K562 (cell line): ENCODE data around the gene CCDC88C. TPM values are rescaled to one million over a fixed set of nuclear protein-coding genes. Genes with fewer than 3 reads are reported as not detected.

Experiments used
- CC2D1A ChIP-seq: fragments of 450-650 bp; IDR thresholded peaks from 2 replicates; pipeline ENCODE4 v1.6.1; 2017; ENCODE audit warnings: mild to moderate bottlenecking
- DIDO1 ChIP-seq: fragments of 450-650 bp; IDR thresholded peaks from 2 replicates; pipeline ENCODE4 v1.6.1; 2016; ENCODE audit warnings: low read depth, missing biosample characterization, missing genetic modification characterization
- NR1H2 ChIP-seq: sonication (generic); formaldehyde crosslinking; IDR thresholded peaks from 2 replicates; pipeline ENCODE4 v1.4.0; 2020; ENCODE audit warnings: mild to moderate bottlenecking, missing genetic modification reagents
- RAD51 ChIP-seq: fragments of 450-650 bp; IDR thresholded peaks from 2 replicates; pipeline ENCODE4 v1.7.1; 2016; ENCODE audit warnings: low read depth, mild to moderate bottlenecking, borderline replicate concordance
- SMC3 ChIP-seq: conservative IDR thresholded peaks from 2 replicates; pipeline ENCODE4 v1.6.1; 2011; ENCODE audit warnings: low read depth, low read length, improper control_type of control experiment; ENCODE audit not compliant: insufficient read depth
- STAT5B ChIP-seq: fragments of 250-450 bp; sonication (Bioruptor Pico); IDR thresholded peaks from 2 replicates; pipeline ENCODE4 v1.8.0; 2021; ENCODE audit warnings: mild to moderate bottlenecking, inconsistent platforms
- ZNF644 ChIP-seq: fragments of 200-800 bp; sonication (Bioruptor generic); IDR thresholded peaks from 2 replicates; pipeline ENCODE4 v1.6.1; 2016; ENCODE audit warnings: low read depth, missing genetic modification characterization, missing compliant biosample characterization
- polyA plus RNA-seq, 8 experiments: library from polyadenylated mRNA; depleted of rRNA in 4 of 8; stranded (reverse) in 5 of 8; unstranded in 3 of 8; fragments of >200 nt; fragmentation: Nextera tagmentation in 2 of 8; fragmentation: Illumina TruSeq in 1 of 8; extraction: Ambion mirVana in 2 of 8; extraction: Trizol in 1 of 8; gene quantifications; 2 replicates each; pipeline versions ENCODE4 v1.2.1 to v1.2.3, GENCODE V29; 2011 to 2014; ENCODE audit warnings: inconsistent platforms in 1 of 8, missing spikeins in 1 of 8
- total RNA-seq, 7 experiments: library from RNA; depleted of rRNA in 6 of 7; stranded (reverse); fragments of >200 nt in 6 of 7; fragmentation: Illumina TruSeq in 2 of 7; extraction: Trizol in 2 of 7; gene quantifications; 2 replicates each; pipeline versions ENCODE4 v1.2.1 to v1.2.3, GENCODE V29; 2011 to 2021; ENCODE audit warnings: low replicate concordance in 1 of 7
- TF ChIP-seq, protein P1 (sequence below): fragments of 150-350 bp; conservative IDR thresholded peaks from 2 replicates; pipeline ENCODE4 v1.6.1; 2014; ENCODE audit warnings: low read length
- TF ChIP-seq, protein P2 (sequence below): fragments of 200-400 bp; formaldehyde crosslinking; IDR thresholded peaks from 2 replicates; pipeline ENCODE4 v1.6.1; 2017; ENCODE audit warnings: mild to moderate bottlenecking, low read depth, low read length, moderate library complexity
- TF ChIP-seq, protein P3 (sequence below): conservative IDR thresholded peaks from 2 replicates; pipeline ENCODE4 v1.6.1; 2011; ENCODE audit warnings: low read depth, mild to moderate bottlenecking, low read length; ENCODE audit not compliant: control insufficient read depth

Gene CCDC88C
- total and polyA plus RNA-seq, 9 of the 15 experiments (the other 6 are each of a cell fraction or from before 2014, with no cell fraction given) = 0.62 to 22.5 (median 10.7) TPM

DNA sequence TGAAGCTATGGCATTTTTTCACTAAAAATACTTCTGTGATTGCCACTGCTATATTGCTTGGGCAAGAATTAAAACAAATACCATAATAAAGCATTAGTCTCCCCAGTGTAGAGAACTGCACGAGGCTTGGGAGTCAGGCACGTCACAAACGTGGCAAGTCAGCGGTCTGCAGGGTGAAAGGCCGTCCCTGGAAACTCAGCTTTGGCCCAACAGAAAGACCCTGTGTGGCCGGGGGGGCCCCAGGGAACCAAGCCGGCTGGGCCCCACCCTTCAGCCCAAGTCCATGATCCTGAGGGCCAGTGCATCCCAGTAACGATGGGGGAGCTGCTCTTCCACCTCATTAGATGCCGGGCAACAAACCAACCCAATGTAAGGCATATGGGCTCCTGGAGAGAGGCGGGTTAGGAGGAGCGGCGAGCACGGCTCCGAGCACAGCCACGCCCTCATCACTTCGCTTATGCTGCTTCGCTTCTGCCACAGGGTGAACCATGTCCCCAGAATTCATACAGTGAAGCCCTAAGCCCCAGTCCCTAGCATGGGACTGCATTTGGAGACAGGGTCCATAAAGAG, 122.3 kb downstream of the CCDC88C start (continued):
- TF ChIP-seq STAT5B (CRISPR knock-in tag) = no peak
- TF ChIP-seq NR1H2 (CRISPR knock-in tag) = no peak
- no peak for TF ChIP-seq RAD51
- TF ChIP-seq, protein P1, sequence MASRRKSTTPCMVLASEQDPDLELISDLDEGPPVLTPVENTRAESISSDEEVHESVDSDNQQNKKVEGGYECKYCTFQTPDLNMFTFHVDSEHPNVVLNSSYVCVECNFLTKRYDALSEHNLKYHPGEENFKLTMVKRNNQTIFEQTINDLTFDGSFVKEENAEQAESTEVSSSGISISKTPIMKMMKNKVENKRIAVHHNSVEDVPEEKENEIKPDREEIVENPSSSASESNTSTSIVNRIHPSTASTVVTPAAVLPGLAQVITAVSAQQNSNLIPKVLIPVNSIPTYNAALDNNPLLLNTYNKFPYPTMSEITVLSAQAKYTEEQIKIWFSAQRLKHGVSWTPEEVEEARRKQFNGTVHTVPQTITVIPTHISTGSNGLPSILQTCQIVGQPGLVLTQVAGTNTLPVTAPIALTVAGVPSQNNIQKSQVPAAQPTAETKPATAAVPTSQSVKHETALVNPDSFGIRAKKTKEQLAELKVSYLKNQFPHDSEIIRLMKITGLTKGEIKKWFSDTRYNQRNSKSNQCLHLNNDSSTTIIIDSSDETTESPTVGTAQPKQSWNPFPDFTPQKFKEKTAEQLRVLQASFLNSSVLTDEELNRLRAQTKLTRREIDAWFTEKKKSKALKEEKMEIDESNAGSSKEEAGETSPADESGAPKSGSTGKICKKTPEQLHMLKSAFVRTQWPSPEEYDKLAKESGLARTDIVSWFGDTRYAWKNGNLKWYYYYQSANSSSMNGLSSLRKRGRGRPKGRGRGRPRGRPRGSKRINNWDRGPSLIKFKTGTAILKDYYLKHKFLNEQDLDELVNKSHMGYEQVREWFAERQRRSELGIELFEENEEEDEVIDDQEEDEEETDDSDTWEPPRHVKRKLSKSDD = no peak
- TF ChIP-seq SMC3 = no peak
- TF ChIP-seq, protein P2, sequence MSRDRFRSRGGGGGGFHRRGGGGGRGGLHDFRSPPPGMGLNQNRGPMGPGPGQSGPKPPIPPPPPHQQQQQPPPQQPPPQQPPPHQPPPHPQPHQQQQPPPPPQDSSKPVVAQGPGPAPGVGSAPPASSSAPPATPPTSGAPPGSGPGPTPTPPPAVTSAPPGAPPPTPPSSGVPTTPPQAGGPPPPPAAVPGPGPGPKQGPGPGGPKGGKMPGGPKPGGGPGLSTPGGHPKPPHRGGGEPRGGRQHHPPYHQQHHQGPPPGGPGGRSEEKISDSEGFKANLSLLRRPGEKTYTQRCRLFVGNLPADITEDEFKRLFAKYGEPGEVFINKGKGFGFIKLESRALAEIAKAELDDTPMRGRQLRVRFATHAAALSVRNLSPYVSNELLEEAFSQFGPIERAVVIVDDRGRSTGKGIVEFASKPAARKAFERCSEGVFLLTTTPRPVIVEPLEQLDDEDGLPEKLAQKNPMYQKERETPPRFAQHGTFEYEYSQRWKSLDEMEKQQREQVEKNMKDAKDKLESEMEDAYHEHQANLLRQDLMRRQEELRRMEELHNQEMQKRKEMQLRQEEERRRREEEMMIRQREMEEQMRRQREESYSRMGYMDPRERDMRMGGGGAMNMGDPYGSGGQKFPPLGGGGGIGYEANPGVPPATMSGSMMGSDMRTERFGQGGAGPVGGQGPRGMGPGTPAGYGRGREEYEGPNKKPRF = no peak
- no peak for TF ChIP-seq CC2D1A
- no peak for TF ChIP-seq DIDO1 (tag)
- TF ChIP-seq, protein P3, sequence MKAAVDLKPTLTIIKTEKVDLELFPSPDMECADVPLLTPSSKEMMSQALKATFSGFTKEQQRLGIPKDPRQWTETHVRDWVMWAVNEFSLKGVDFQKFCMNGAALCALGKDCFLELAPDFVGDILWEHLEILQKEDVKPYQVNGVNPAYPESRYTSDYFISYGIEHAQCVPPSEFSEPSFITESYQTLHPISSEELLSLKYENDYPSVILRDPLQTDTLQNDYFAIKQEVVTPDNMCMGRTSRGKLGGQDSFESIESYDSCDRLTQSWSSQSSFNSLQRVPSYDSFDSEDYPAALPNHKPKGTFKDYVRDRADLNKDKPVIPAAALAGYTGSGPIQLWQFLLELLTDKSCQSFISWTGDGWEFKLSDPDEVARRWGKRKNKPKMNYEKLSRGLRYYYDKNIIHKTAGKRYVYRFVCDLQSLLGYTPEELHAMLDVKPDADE = no peak
- TF ChIP-seq ZNF644 (tag) = no peak
